ENCODE measurements around the gene KCNQ1. TPM values are rescaled to one million over a fixed set of nuclear protein-coding genes. Genes with fewer than 3 reads are reported as not detected.

The KCNQ1 gene
- total and polyA plus RNA-seq, 2 donors (not counting 3 experiments of a cell fraction or from before 2014, with no cell fraction given): 0.07 to 0.09 TPM

DNA sequence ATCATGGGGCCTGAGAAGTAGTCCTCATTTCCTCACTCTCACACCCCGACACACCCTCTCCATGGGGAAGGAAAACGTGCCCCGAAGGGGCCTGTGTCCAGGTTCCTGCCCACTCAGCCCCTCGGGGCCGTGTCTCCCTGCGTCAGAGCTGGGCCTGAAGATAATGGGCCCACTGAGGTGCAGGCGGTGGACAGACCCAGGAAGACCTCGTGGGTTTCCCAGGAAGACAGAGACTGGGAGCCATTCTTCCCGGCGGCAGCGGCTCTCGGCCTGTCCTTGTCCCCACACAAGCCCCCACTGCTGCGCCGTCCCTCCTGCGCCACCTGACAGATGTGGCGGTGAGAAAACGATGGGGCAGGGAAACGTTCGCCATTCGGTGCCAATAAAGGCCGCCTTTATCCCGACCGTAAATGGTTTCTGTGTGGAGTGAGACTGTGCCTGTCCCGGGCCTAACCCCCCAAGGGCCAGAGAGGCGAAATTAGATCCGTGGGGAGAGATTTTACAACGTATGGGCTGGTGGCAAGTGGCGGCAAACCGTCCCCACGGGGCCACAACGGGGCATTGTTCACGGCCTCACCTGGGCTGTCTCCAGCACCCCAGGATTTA lies 351.8 kb downstream of the KCNQ1 start:
- dilution Hi-C loops (cut with MboI; ENCODE audit: extremely low pct_ligation_motif_present, low sequenced_read_pairs): no loop called here

DNA sequence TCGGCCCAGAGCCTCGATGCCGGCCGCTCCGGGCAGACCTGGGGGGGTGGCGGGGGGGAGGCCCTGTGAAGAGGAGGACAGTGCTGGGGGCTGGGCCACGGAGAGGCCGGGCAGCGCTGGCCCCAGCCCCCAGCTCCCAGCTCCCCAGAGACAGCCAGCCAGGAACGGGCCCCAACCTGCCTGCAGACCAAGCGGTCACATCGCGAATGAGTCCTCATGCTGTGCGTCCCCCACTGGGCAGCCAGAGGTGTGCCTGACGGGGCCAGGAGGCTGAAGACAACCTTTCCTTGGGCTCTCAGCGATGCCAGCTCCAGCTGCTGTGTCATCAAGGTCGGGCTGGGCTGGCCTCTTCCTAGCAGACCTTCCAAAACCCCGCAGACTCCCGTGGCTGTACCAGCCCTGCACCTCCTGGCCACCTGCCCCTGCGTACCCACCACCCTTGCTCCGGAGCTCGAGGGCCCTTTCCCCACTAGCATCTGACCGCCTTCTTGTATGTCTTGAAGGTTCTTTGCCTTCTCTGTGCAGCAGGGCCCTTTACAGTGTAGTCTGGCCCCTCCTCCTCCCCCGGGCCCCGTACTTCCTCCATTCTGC lies 352.4 kb downstream of the KCNQ1 start:
- no TSS peak for BruUV-seq (replicated peaks)
- Histone ChIP-seq H3K4me2 (ENCODE audit: insufficient read depth, low read length) (no peak overlapping the region), H3K9me3 (replicated peaks; ENCODE audit: control insufficient read depth, insufficient read depth, low read length) (no peaks in the 10 kb centered on the region), H3K9me1 (replicated peaks; ENCODE audit: control insufficient read depth, extremely low read depth, insufficient read depth, low read length) (no peaks in the 10 kb centered on the region), H3K27ac (ENCODE audit: insufficient read depth, low read depth, low read length) (no peak overlapping the region), H3K79me2 (ENCODE audit: control insufficient read depth, insufficient read depth, low read length) (no peaks in the 10 kb centered on the region), H3K4me1 (ENCODE audit: control insufficient read depth, extremely low read depth, insufficient read depth, low read length) (no peaks in the 10 kb centered on the region), H3K27me3 (ENCODE audit: control insufficient read depth in 2 of 2, insufficient read depth in 2 of 2, low read length in 2 of 2) (no peaks in the 10 kb centered on the region), H3K4me3 (replicated peaks in 1 of 3; ENCODE audit: insufficient read depth in 1 of 3, low read depth in 1 of 3, low read length in 3 of 3) (no peak overlapping the region), H4K20me1 (replicated peaks; ENCODE audit: control insufficient read depth, extremely low read depth, insufficient read depth, low read length) (no peaks in the 10 kb centered on the region), H3K36me3 (ENCODE audit: control insufficient read depth in 2 of 2, extremely low read depth in 1 of 2, insufficient read depth in 2 of 2, low read length in 2 of 2) (no peaks in the 10 kb centered on the region), H2AFZ (ENCODE audit: low read depth, low read length) (no peak overlapping the region), H3K9ac (replicated peaks; ENCODE audit: extremely low read depth, insufficient read depth, low read length) (no peak overlapping the region)
- TF ChIP-seq JUN (IDR thresholded peaks at IDR 0.05; ENCODE audit: borderline replicate concordance, insufficient read depth, insufficient read length, low read depth) (no peak), POLR2A (IDR thresholded peaks at IDR 0.05; ENCODE audit: low read depth, low read length) (no peak)
- ChIA-PET CTCF (no interaction called here), POLR2A (no interaction called here)
- intact Hi-C loops (cut with micrococcal nuclease) (no loop called here), dilution Hi-C loops (cut with MboI; ENCODE audit: extremely low pct_ligation_motif_present, low sequenced_read_pairs) (no loop called here)
- FAIRE-seq (no peak), DNase-seq (ENCODE audit: low read depth, low spot score) (no peak)

More for the DNA sequence above, 351.8 kb downstream of the KCNQ1 start:
- H3K27me3 ChIP-seq (ENCODE audit: control insufficient read depth in 2 of 2, insufficient read depth in 2 of 2, low read length in 2 of 2): no peaks in the 10 kb centered on the region
- H3K9ac ChIP-seq (replicated peaks; ENCODE audit: extremely low read depth, insufficient read depth, low read length): no peak overlapping the region
- CTCF ChIA-PET: no interaction called here
- H4K20me1 ChIP-seq (replicated peaks; ENCODE audit: control insufficient read depth, extremely low read depth, insufficient read depth, low read length): no peaks in the 10 kb centered on the region
- TF ChIP-seq GATA2 (IDR thresholded peaks at IDR 0.05; ENCODE audit: insufficient read depth, insufficient read length, low read depth, low read length) (no peak), POLR2AphosphoS5 (IDR thresholded peaks at IDR 0.05; ENCODE audit: insufficient read depth, low read depth, low read length) (no peak), FOS (IDR thresholded peaks at IDR 0.05; ENCODE audit: borderline replicate concordance, insufficient read depth, low read length) (no peak), POLR2A (IDR thresholded peaks at IDR 0.05; ENCODE audit: low read depth, low read length) (no peak)
- TF ChIP-seq, protein P1, sequence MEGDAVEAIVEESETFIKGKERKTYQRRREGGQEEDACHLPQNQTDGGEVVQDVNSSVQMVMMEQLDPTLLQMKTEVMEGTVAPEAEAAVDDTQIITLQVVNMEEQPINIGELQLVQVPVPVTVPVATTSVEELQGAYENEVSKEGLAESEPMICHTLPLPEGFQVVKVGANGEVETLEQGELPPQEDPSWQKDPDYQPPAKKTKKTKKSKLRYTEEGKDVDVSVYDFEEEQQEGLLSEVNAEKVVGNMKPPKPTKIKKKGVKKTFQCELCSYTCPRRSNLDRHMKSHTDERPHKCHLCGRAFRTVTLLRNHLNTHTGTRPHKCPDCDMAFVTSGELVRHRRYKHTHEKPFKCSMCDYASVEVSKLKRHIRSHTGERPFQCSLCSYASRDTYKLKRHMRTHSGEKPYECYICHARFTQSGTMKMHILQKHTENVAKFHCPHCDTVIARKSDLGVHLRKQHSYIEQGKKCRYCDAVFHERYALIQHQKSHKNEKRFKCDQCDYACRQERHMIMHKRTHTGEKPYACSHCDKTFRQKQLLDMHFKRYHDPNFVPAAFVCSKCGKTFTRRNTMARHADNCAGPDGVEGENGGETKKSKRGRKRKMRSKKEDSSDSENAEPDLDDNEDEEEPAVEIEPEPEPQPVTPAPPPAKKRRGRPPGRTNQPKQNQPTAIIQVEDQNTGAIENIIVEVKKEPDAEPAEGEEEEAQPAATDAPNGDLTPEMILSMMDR (IDR thresholded peaks at IDR 0.05; ENCODE audit: extremely low read depth in 1 of 2, insufficient read depth in 1 of 2, low read depth in 1 of 2, low read length in 2 of 2): no peak
- no TSS peak for BruUV-seq (replicated peaks)
- DNase-seq (ENCODE audit: low read depth, low spot score): no peak
- H3K4me1 ChIP-seq (ENCODE audit: control insufficient read depth, extremely low read depth, insufficient read depth, low read length): no peaks in the 10 kb centered on the region
- POLR2A ChIA-PET: no interaction called here
- intact Hi-C loops (cut with micrococcal nuclease): no loop called here
- no peak overlapping the region for H2AFZ ChIP-seq (ENCODE audit: low read depth, low read length)
- H3K4me3 ChIP-seq (replicated peaks in 1 of 3; ENCODE audit: insufficient read depth in 1 of 3, low read depth in 1 of 3, low read length in 3 of 3): no peak overlapping the region
- no peaks in the 10 kb centered on the region for H3K79me2 ChIP-seq (ENCODE audit: control insufficient read depth, insufficient read depth, low read length)
- H3K36me3 ChIP-seq (ENCODE audit: control insufficient read depth in 2 of 2, extremely low read depth in 1 of 2, insufficient read depth in 2 of 2, low read length in 2 of 2): no peaks in the 10 kb centered on the region
- H3K27ac ChIP-seq (ENCODE audit: insufficient read depth, low read depth, low read length): no peak overlapping the region
- H3K9me1 ChIP-seq (replicated peaks; ENCODE audit: control insufficient read depth, extremely low read depth, insufficient read depth, low read length): no peaks in the 10 kb centered on the region
- H3K9me3 ChIP-seq (replicated peaks; ENCODE audit: control insufficient read depth, insufficient read depth, low read length): no peaks in the 10 kb centered on the region
- H3K4me2 ChIP-seq (ENCODE audit: insufficient read depth, low read length): no peak overlapping the region
- no peak for FAIRE-seq
